Right lobe of liver (tissue), 4 donors: Measurements from ENCODE around the gene PTPN5.

Experiments used
- CTCF ChIP-seq, 4 donors: fragments of 200-600 bp in 3 of 4; fragments of 450-650 bp in 1 of 4; IDR thresholded peaks; one replicate each; pipeline versions ENCODE4 v1.5.1 to v1.8.0; 2016 to 2022; ENCODE audit warnings: antibody characterized with exemption in 4 of 4, mild to moderate bottlenecking in 2 of 4
- POLR2A ChIP-seq: fragments of 450-650 bp; IDR thresholded peaks from one replicate; pipeline ENCODE4 v1.6.1; 2017; ENCODE audit warnings: antibody characterized with exemption, mild to moderate bottlenecking
- donor health status: DM: no; HTN: no; CAD: no.
- donor health status: DM: no; HTN: no; CAD: no.
- donor health status: DM: no; HTN: yes; CAD: no.

- TF ChIP-seq CTCF (IDR thresholded peaks at IDR 0.05): no peak
- no peak for TF ChIP-seq POLR2A
Observed at GRCh38 chr11:18684267-18684666, 107.3 kb downstream of the PTPN5 start.
